Left ventricle myocardium inferior (tissue), 1 donor: ENCODE data around the gene ALDH2. TPM values are rescaled to one million over a fixed set of nuclear protein-coding genes. Genes with fewer than 3 reads are reported as not detected.
"Not testable (repeated sequence)": the region's sequence is repeated elsewhere in the genome, so short reads cannot be mapped to it uniquely, and the experiment has no call there.

Experiments used
- DNase-seq: peaks from one replicate; pipeline ENCODE4 v3.0.0-alpha.2; 2020
- H3K27ac ChIP-seq: fragments of 200-600 bp; replicated peaks from 2 replicates; pipeline ENCODE4 v1.8.0; 2021
- H3K27me3 ChIP-seq: fragments of 200-600 bp; 2 replicates; pipeline ENCODE4 v1.8.0; 2021; ENCODE audit warnings: low read depth
- H3K36me3 ChIP-seq: fragments of 200-600 bp; 2 replicates; pipeline ENCODE4 v1.8.0; 2021
- H3K4me1 ChIP-seq: fragments of 200-600 bp; 2 replicates; pipeline ENCODE4 v1.8.0; 2021
- H3K4me3 ChIP-seq: fragments of 200-600 bp; 2 replicates; pipeline ENCODE4 v1.8.0; 2021; ENCODE audit warnings: mild to moderate bottlenecking, moderate library complexity
- H3K9me3 ChIP-seq: fragments of 200-600 bp; replicated peaks from 2 replicates; pipeline ENCODE4 v1.8.0; 2021
- CTCF ChIP-seq: fragments of 200-600 bp; IDR thresholded peaks from 2 replicates; pipeline ENCODE4 v1.8.0; 2021; ENCODE audit warnings: antibody characterized with exemption, mild to moderate bottlenecking, borderline replicate concordance
- intact Hi-C: fragments of 100-400 bp; cut with micrococcal nuclease; formaldehyde crosslinking; loops from one replicate; pipeline ENCODE4 v1.11.0; 2022
- total RNA-seq: library from RNA; stranded (reverse); fragmentation: NEBNext Ultra II Directional; extraction: Animal tissue kit (Norgen Biotek cat#: 25700); gene quantifications from one replicate; pipeline ENCODE4 v1.2.1, GENCODE V29; 2021
- donor health status: DM: no; HTN: yes; CAD: no; lungs with severe emphysema.

The ALDH2 gene
- total RNA-seq, 1 donor from 2014 or later, result 381 TPM

- intact Hi-C loops, result no loop called here
- Histone ChIP-seq H3K4me3 (no peak overlapping the region), H3K27me3 (no peaks in the 10 kb centered on the region), H3K9me3 (no peaks in the 10 kb centered on the region), H3K4me1 (peaks cover 6% of the 10 kb centered on the region), H3K36me3 (no peaks in the 10 kb centered on the region), H3K27ac (no peak overlapping the region)
- no peak for DNase-seq
- no peak for TF ChIP-seq CTCF
These were observed 51.6 kb downstream of the ALDH2 start for GRCh38 chr12:111818340-111818739.

GRCh38 chr12:111819191-111820158 lies 52.7 kb downstream of the ALDH2 start:
- intact Hi-C loops, result no loop called here
- no peak for DNase-seq
- Histone ChIP-seq H3K27ac (no peak overlapping the region), H3K4me3 (no peak overlapping the region), H3K9me3 (no peaks in the 10 kb centered on the region), H3K36me3 (no peaks in the 10 kb centered on the region), H3K4me1 (peaks cover 16% of the 10 kb centered on the region), H3K27me3 (no peaks in the 10 kb centered on the region)
- no peak for TF ChIP-seq CTCF

GRCh38 chr12:111820828-111821227 lies 54.1 kb downstream of the ALDH2 start:
- DNase-seq, H3K9me3 ChIP-seq, H3K4me3 ChIP-seq, H3K36me3 ChIP-seq, H3K27ac ChIP-seq, H3K27me3 ChIP-seq, intact Hi-C loops: not testable (repeated sequence)
- peaks cover 18% of the 10 kb centered on the region for H3K4me1 ChIP-seq

- H3K4me1 ChIP-seq, result peaks cover 18% of the 10 kb centered on the region
- no peaks in the 10 kb centered on the region for H3K9me3 ChIP-seq
- TF ChIP-seq CTCF, result no peak
- DNase-seq, result no peak
- H3K36me3 ChIP-seq, result no peaks in the 10 kb centered on the region
- intact Hi-C loops, result no loop called here
- no peak overlapping the region for H3K4me3 ChIP-seq
- H3K27ac ChIP-seq, result peak overlapping the region; percentile 52
- H3K27me3 ChIP-seq, result no peaks in the 10 kb centered on the region
These were observed 56.2 kb downstream of the ALDH2 start for GRCh38 chr12:111822886-111823285.

GRCh38 chr12:111823891-111824290 lies 57.2 kb downstream of the ALDH2 start:
- no peak for TF ChIP-seq CTCF
- no peak for DNase-seq
- Histone ChIP-seq H3K27ac (peak overlapping the region; percentile 52), H3K27me3 (no peaks in the 10 kb centered on the region), H3K4me1 (peaks cover 18% of the 10 kb centered on the region), H3K36me3 (no peaks in the 10 kb centered on the region), H3K4me3 (no peak overlapping the region), H3K9me3 (no peaks in the 10 kb centered on the region)
- intact Hi-C loops, result no loop called here

GRCh38 chr12:111824312-111824711 lies 57.6 kb downstream of the ALDH2 start:
- peak; percentile 51 for TF ChIP-seq CTCF
- H3K9me3 ChIP-seq, DNase-seq, H3K4me3 ChIP-seq, H3K27me3 ChIP-seq, intact Hi-C loops, H3K36me3 ChIP-seq: not testable (repeated sequence)
- Histone ChIP-seq H3K4me1 (peaks cover 18% of the 10 kb centered on the region), H3K27ac (peak overlapping the region; percentile 52)
